H1 (cell line): Measurements from ENCODE around the gene FGD4. TPM values are rescaled to one million over a fixed set of nuclear protein-coding genes. Genes with fewer than 3 reads are reported as not detected.

Experiments
- CHD7 ChIP-seq: fragments of 300-600 bp; sonication (generic); IDR thresholded peaks from 2 replicates; pipeline ENCODE4 v1.7.1; 2012; ENCODE audit warnings: low read length, moderate library complexity, mild to moderate bottlenecking, inconsistent platforms; ENCODE audit not compliant: insufficient replicate concordance
- CTBP2 ChIP-seq: IDR thresholded peaks from 2 replicates; pipeline ENCODE4 v1.7.0; 2011; ENCODE audit warnings: borderline replicate concordance, mild to moderate bottlenecking, moderate library complexity, mixed read lengths, low read length; ENCODE audit not compliant: insufficient read depth, insufficient read length
- KDM4A ChIP-seq: IDR thresholded peaks from one replicate; pipeline ENCODE4 v1.7.1; 2012; ENCODE audit warnings: low read depth, mild to moderate bottlenecking, moderate library complexity, low read length, inconsistent platforms; ENCODE audit not compliant: severe bottlenecking
- RXRA ChIP-seq: IDR thresholded peaks from 2 replicates; pipeline ENCODE4 v1.6.1; 2011; ENCODE audit warnings: low read depth, mild to moderate bottlenecking, low read length, moderate library complexity; ENCODE audit not compliant: insufficient read depth
- polyA plus RNA-seq, 7 experiments: library from polyadenylated mRNA; depleted of rRNA in 3 of 7; stranded (reverse) in 5 of 7; unstranded in 2 of 7; fragments of >200 nt in 5 of 7; fragments of 200-250 nt in 2 of 7; gene quantifications; 1 replicate in 5 of 7; 2 replicates in 1 of 7; 4 replicates in 1 of 7; pipeline versions ENCODE4 v1.2.1 to v1.2.3, GENCODE V29; 2011 to 2013; ENCODE audit warnings: missing spikeins in 2 of 7, mixed read lengths in 2 of 7
- total RNA-seq: library from RNA; stranded (reverse); fragmentation: NEBNext Ultra II Directional; extraction: Animal tissue kit (Norgen Biotek cat#: 25700); gene quantifications from 2 replicates; pipeline ENCODE4 v1.2.1, GENCODE V29; 2021

FGD4 gene
- total and polyA plus RNA-seq, 2 of the 8 experiments (the other 6 are each of a cell fraction or from before 2014, with no cell fraction given) = 8.5 to 48.2 TPM

GRCh38 chr12:32596030-32596429 is 196.7 kb downstream of the FGD4 start (continued):
- TF ChIP-seq CHD7 (no peak), RXRA (no peak), CTBP2 (no peak), KDM4A (no peak)
